ENCODE results near the gene LDLRAD3. TPM values are rescaled to one million over a fixed set of nuclear protein-coding genes. Genes with fewer than 3 reads are reported as not detected.
"Not testable (repeated sequence)": the region's sequence is repeated elsewhere in the genome, so short reads cannot be mapped to it uniquely, and the experiment has no call there.

Gene LDLRAD3
- total RNA-seq, 5 donors from 2014 or later (not counting 1 experiment from before 2014, with no cell fraction given) = 0.18 to 0.22 TPM; not detected in 3

- no CpG with 5 or more reads among the region's 1 CpG for WGBS (ENCODE audit: insufficient coverage)
- H3K36me3 ChIP-seq (ENCODE audit: control insufficient read depth in 2 of 2, extremely low read depth in 1 of 2, insufficient read depth in 1 of 2, low read length in 1 of 2); H3K9me3 Mint-ChIP-seq; H3K27me3 ChIP-seq (replicated peaks in 1 of 2; ENCODE audit: control insufficient read depth in 2 of 2, extremely low read depth in 1 of 2, insufficient read depth in 2 of 2, low read length in 1 of 2); H3K27ac ChIP-seq (ENCODE audit: low read length); H3K27me3 Mint-ChIP-seq; ATAC-seq (replicated peaks in 1 of 4); H3K36me3 Mint-ChIP-seq; H3K4me3 ChIP-seq (ENCODE audit: control insufficient read depth in 1 of 2, extremely low read depth in 1 of 2, low read length in 1 of 2); POLR2A ChIA-PET; H3K4me3 Mint-ChIP-seq; H3K4me1 Mint-ChIP-seq; DNase-seq; H3K27ac Mint-ChIP-seq; H3K4me1 ChIP-seq (ENCODE audit: control insufficient read depth in 1 of 2, extremely low read depth in 1 of 2, insufficient read depth in 2 of 2, low read length in 2 of 2); H3K9me3 ChIP-seq: not testable (repeated sequence)
- CTCF ChIA-PET = interaction anchor here in 1 of 2 donors (0.7 kb wide), 1 partner anchor 20 kb away, joined by 3 read pairs; no protein-coding TSS in a partner anchor
These were observed 69.6 kb downstream of the LDLRAD3 start for GRCh38 chr11:36013446-36013845.

- Mint-ChIP-seq H3K4me3 (no peak overlapping the region), H3K4me1 (no peaks in the 10 kb centered on the region), H3K9me3 (no peaks in the 10 kb centered on the region), H3K27ac (no peak overlapping the region), H3K36me3 (no peaks in the 10 kb centered on the region), H3K27me3 (peaks cover 2 to 5% of the 10 kb centered on the region in 2 donors)
- H3K27ac ChIP-seq (ENCODE audit: low read length) = no peak overlapping the region
- no peak overlapping the region for H3K4me3 ChIP-seq (ENCODE audit: control insufficient read depth in 1 of 2, extremely low read depth in 1 of 2, low read length in 1 of 2)
- no peaks in the 10 kb centered on the region for H3K4me1 ChIP-seq (ENCODE audit: control insufficient read depth in 1 of 2, extremely low read depth in 1 of 2, insufficient read depth in 2 of 2, low read length in 2 of 2)
- no peaks in the 10 kb centered on the region for H3K9me3 ChIP-seq
- no peak for DNase-seq
- H3K36me3 ChIP-seq (ENCODE audit: control insufficient read depth in 2 of 2, extremely low read depth in 1 of 2, insufficient read depth in 1 of 2, low read length in 1 of 2) = no peaks in the 10 kb centered on the region
- ATAC-seq (replicated peaks in 1 of 4) = no peak
- CTCF ChIA-PET = interaction anchor here in 1 of 2 donors (0.7 kb wide), 1 partner anchor 19 kb away, joined by 3 read pairs; no protein-coding TSS in a partner anchor
- POLR2A ChIA-PET = no interaction called here
- 74% methylated on average over 4 of the region's 8 CpGs for WGBS (ENCODE audit: insufficient coverage)
- peaks cover 0 to 4% of the 10 kb centered on the region in 2 experiments for H3K27me3 ChIP-seq (replicated peaks in 1 of 2; ENCODE audit: control insufficient read depth in 2 of 2, extremely low read depth in 1 of 2, insufficient read depth in 2 of 2, low read length in 1 of 2)
These were observed 70.4 kb downstream of the LDLRAD3 start for GRCh38 chr11:36013950-36014897.

DNA sequence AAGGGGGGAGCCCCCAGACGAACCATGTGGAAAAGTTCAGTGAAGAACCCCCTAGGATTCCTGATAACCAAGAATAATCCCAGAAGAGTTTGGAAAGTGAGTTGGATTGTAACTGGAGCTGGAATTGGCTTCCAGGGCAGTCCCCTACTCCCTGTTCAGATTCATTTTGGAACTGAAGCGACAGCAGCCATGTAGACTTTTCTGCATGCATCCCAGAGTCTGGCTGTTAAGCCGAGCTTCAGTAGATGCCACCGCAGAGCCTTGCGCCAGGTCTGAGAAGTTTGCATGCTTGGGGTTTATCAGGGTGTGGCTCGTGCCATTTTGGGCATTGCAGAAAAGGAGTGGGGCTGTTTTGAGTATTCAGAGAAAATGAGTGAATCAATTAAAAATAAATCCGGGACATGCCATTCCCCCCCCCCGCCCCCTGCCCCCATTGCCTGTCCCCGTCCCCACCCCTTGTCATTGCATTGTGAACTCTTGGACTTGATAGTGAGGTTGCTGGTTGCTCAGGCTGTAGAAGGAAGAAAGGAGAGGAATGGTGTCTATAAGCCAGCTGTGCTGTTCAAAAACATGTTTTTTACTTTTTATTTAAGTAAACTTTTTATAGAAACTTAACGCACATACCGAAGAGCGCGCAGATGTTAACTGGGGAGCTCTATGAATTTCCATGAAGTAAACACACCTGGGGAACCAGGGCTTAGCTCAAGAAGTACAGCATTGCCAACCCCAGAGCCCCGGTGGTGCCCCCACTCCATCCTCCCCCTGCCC, 71.2 kb downstream of the LDLRAD3 start:
- Histone ChIP-seq H3K27ac (ENCODE audit: low read length) (no peak overlapping the region), H3K36me3 (ENCODE audit: control insufficient read depth in 2 of 2, extremely low read depth in 1 of 2, insufficient read depth in 1 of 2, low read length in 1 of 2) (no peaks in the 10 kb centered on the region), H3K4me1 (ENCODE audit: control insufficient read depth in 1 of 2, extremely low read depth in 1 of 2, insufficient read depth in 2 of 2, low read length in 2 of 2) (no peaks in the 10 kb centered on the region), H3K9me3 (no peaks in the 10 kb centered on the region), H3K27me3 (replicated peaks in 1 of 2; ENCODE audit: control insufficient read depth in 2 of 2, extremely low read depth in 1 of 2, insufficient read depth in 2 of 2, low read length in 1 of 2) (peaks cover 0 to 11% of the 10 kb centered on the region in 2 experiments), H3K4me3 (ENCODE audit: control insufficient read depth in 1 of 2, extremely low read depth in 1 of 2, low read length in 1 of 2) (no peak overlapping the region)
- H3K36me3 Mint-ChIP-seq = no peaks in the 10 kb centered on the region
- ATAC-seq (replicated peaks in 1 of 4) (no peak), DNase-seq (no peak)
- H3K4me1 Mint-ChIP-seq = no peaks in the 10 kb centered on the region
- H3K9me3 Mint-ChIP-seq = no peaks in the 10 kb centered on the region
- POLR2A ChIA-PET = no interaction called here
- 72% methylated on average over 9 of the region's 14 CpGs for WGBS (ENCODE audit: insufficient coverage)
- H3K27me3 Mint-ChIP-seq = peaks cover 2 to 4% of the 10 kb centered on the region in 2 donors
- H3K27ac Mint-ChIP-seq = no peak overlapping the region
- no peak overlapping the region for H3K4me3 Mint-ChIP-seq
- CTCF ChIA-PET = no interaction called here

- WGBS (ENCODE audit: insufficient coverage) = 71% methylated on average over 5 of the region's 8 CpGs
These were observed 71.9 kb downstream of the LDLRAD3 start for GRCh38 chr11:36015799-36016198.

GRCh38 chr11:36016263-36016662, 72.4 kb downstream of the LDLRAD3 start:
- Mint-ChIP-seq H3K36me3 (no peaks in the 10 kb centered on the region), H3K27ac (no peak overlapping the region), H3K27me3 (peaks cover 7 to 15% of the 10 kb centered on the region in 2 donors), H3K4me3 (no peak overlapping the region), H3K9me3 (no peaks in the 10 kb centered on the region), H3K4me1 (no peaks in the 10 kb centered on the region)
- Histone ChIP-seq H3K4me1 (ENCODE audit: control insufficient read depth in 1 of 2, extremely low read depth in 1 of 2, insufficient read depth in 2 of 2, low read length in 2 of 2) (no peaks in the 10 kb centered on the region), H3K27ac (ENCODE audit: low read length) (no peak overlapping the region), H3K4me3 (ENCODE audit: control insufficient read depth in 1 of 2, extremely low read depth in 1 of 2, low read length in 1 of 2) (no peak overlapping the region), H3K36me3 (ENCODE audit: control insufficient read depth in 2 of 2, extremely low read depth in 1 of 2, insufficient read depth in 1 of 2, low read length in 1 of 2) (no peaks in the 10 kb centered on the region), H3K9me3 (no peaks in the 10 kb centered on the region), H3K27me3 (replicated peaks in 1 of 2; ENCODE audit: control insufficient read depth in 2 of 2, extremely low read depth in 1 of 2, insufficient read depth in 2 of 2, low read length in 1 of 2) (peaks cover 0 to 15% of the 10 kb centered on the region in 2 experiments)
- CTCF ChIA-PET = no interaction called here
- ATAC-seq (replicated peaks in 1 of 4) (no peak), DNase-seq (no peak)
- POLR2A ChIA-PET = no interaction called here
- WGBS (ENCODE audit: insufficient coverage) = no CpG with 5 or more reads among the region's 3 CpGs

More at GRCh38 chr11:36015799-36016198, 71.9 kb downstream of the LDLRAD3 start:
- Mint-ChIP-seq H3K36me3 (no peaks in the 10 kb centered on the region), H3K9me3 (no peaks in the 10 kb centered on the region), H3K27ac (no peak overlapping the region), H3K4me1 (no peaks in the 10 kb centered on the region), H3K4me3 (no peak overlapping the region), H3K27me3 (peaks cover 5 to 10% of the 10 kb centered on the region in 2 donors)
- Histone ChIP-seq H3K36me3 (ENCODE audit: control insufficient read depth in 2 of 2, extremely low read depth in 1 of 2, insufficient read depth in 1 of 2, low read length in 1 of 2) (no peaks in the 10 kb centered on the region), H3K4me3 (ENCODE audit: control insufficient read depth in 1 of 2, extremely low read depth in 1 of 2, low read length in 1 of 2) (no peak overlapping the region), H3K4me1 (ENCODE audit: control insufficient read depth in 1 of 2, extremely low read depth in 1 of 2, insufficient read depth in 2 of 2, low read length in 2 of 2) (no peaks in the 10 kb centered on the region), H3K9me3 (no peaks in the 10 kb centered on the region), H3K27me3 (replicated peaks in 1 of 2; ENCODE audit: control insufficient read depth in 2 of 2, extremely low read depth in 1 of 2, insufficient read depth in 2 of 2, low read length in 1 of 2) (peaks cover 0 to 13% of the 10 kb centered on the region in 2 experiments), H3K27ac (ENCODE audit: low read length) (no peak overlapping the region)
- POLR2A ChIA-PET = no interaction called here
- no peak for ATAC-seq (replicated peaks in 1 of 4)
- CTCF ChIA-PET = no interaction called here
- DNase-seq = no peak

GRCh38 chr11:36016709-36017108, 72.8 kb downstream of the LDLRAD3 start:
- POLR2A ChIA-PET = no interaction called here
- ATAC-seq (replicated peaks in 1 of 4) = no peak
- no CpG with 5 or more reads among the region's 4 CpGs for WGBS (ENCODE audit: insufficient coverage)
- Mint-ChIP-seq H3K36me3 (no peaks in the 10 kb centered on the region), H3K9me3 (no peaks in the 10 kb centered on the region), H3K4me1 (no peaks in the 10 kb centered on the region), H3K27me3 (peaks cover 8 to 16% of the 10 kb centered on the region in 2 donors), H3K4me3 (no peak overlapping the region), H3K27ac (no peak overlapping the region)
- Histone ChIP-seq H3K4me1 (ENCODE audit: control insufficient read depth in 1 of 2, extremely low read depth in 1 of 2, insufficient read depth in 2 of 2, low read length in 2 of 2) (no peaks in the 10 kb centered on the region), H3K36me3 (ENCODE audit: control insufficient read depth in 2 of 2, extremely low read depth in 1 of 2, insufficient read depth in 1 of 2, low read length in 1 of 2) (no peaks in the 10 kb centered on the region), H3K9me3 (no peaks in the 10 kb centered on the region), H3K4me3 (ENCODE audit: control insufficient read depth in 1 of 2, extremely low read depth in 1 of 2, low read length in 1 of 2) (no peak overlapping the region), H3K27me3 (replicated peaks in 1 of 2; ENCODE audit: control insufficient read depth in 2 of 2, extremely low read depth in 1 of 2, insufficient read depth in 2 of 2, low read length in 1 of 2) (peaks cover 0 to 15% of the 10 kb centered on the region in 2 experiments), H3K27ac (ENCODE audit: low read length) (no peak overlapping the region)
- CTCF ChIA-PET = no interaction called here
- DNase-seq = no peak

All from T-cell (primary cell).